K562 (cell line): ENCODE results near the gene ZCCHC17. TPM values are rescaled to one million over a fixed set of nuclear protein-coding genes. Genes with fewer than 3 reads are reported as not detected.

Experiments used
- BACH1 ChIP-seq: fragments of 200-800 bp; sonication (Bioruptor generic); IDR thresholded peaks from 2 replicates; pipeline ENCODE4 v1.6.1; 2016; ENCODE audit warnings: missing genetic modification characterization, missing compliant biosample characterization
- CBFA2T2 ChIP-seq: fragments of 450-650 bp; conservative IDR thresholded peaks from 2 replicates; pipeline ENCODE4 v1.6.1; 2017; ENCODE audit warnings: mild to moderate bottlenecking
- CREB1 ChIP-seq, 2 experiments: sonication (generic) in 1 of 2; formaldehyde crosslinking in 1 of 2; IDR thresholded peaks; 2 replicates each; pipeline versions ENCODE4 v1.6.1 to v1.8.0; 2012 to 2022; ENCODE audit warnings: inconsistent platforms in 1 of 2, mild to moderate bottlenecking in 1 of 2, missing genetic modification reagents in 1 of 2, moderate library complexity in 1 of 2
- FOXP1 ChIP-seq: sonication (generic); formaldehyde crosslinking; IDR thresholded peaks from 2 replicates; pipeline ENCODE4 v1.8.0; 2022; ENCODE audit warnings: mild to moderate bottlenecking, missing genetic modification reagents
- GABPB1 ChIP-seq: sonication (generic); formaldehyde crosslinking; IDR thresholded peaks from 2 replicates; pipeline ENCODE4 v1.8.0; 2022; ENCODE audit warnings: mild to moderate bottlenecking, missing genetic modification reagents
- HLTF ChIP-seq: fragments of 450-650 bp; IDR thresholded peaks from 2 replicates; pipeline ENCODE4 v1.6.1; 2016
- MCM2 ChIP-seq: fragments of 450-650 bp; IDR thresholded peaks from 2 replicates; pipeline ENCODE4 v1.6.1; 2017; ENCODE audit warnings: low read depth, mild to moderate bottlenecking
- MCM7 ChIP-seq, 2 experiments: fragments of 450-650 bp; IDR thresholded peaks; 2 replicates each; pipeline ENCODE4 v1.6.1; 2016 to 2018
- NCOR1 ChIP-seq: fragments of 450-650 bp; IDR thresholded peaks from 2 replicates; pipeline ENCODE4 v1.6.1; 2016; ENCODE audit warnings: mild to moderate bottlenecking, moderate library complexity
- NR0B1 ChIP-seq: fragments of 450-650 bp; IDR thresholded peaks from one replicate; pipeline ENCODE4 v1.6.1; 2018; ENCODE audit warnings: mild to moderate bottlenecking, moderate library complexity; ENCODE audit not compliant: partially characterized antibody
- POU5F1 ChIP-seq: fragments of 150-350 bp; IDR thresholded peaks from 2 replicates; pipeline ENCODE4 v1.6.1; 2014; ENCODE audit warnings: borderline replicate concordance, low read length, low read depth, mild to moderate bottlenecking; ENCODE audit not compliant: partially characterized antibody
- RBM39 ChIP-seq: fragments of 200-400 bp; formaldehyde crosslinking; optimal IDR thresholded peaks from 2 replicates; pipeline ENCODE3; 2018; ENCODE audit warnings: low read depth, low read length
- RNF2 ChIP-seq: sonication (generic); IDR thresholded peaks from 2 replicates; pipeline ENCODE4 v1.6.1; 2016
- SPI1 ChIP-seq: IDR thresholded peaks from 2 replicates; pipeline ENCODE4 v1.6.1; 2011; ENCODE audit warnings: low read depth, low read length, control low read depth, borderline replicate concordance
- TBL1XR1 ChIP-seq, 2 experiments: IDR thresholded peaks; 2 replicates each; pipeline ENCODE4 v1.6.1; 2012; ENCODE audit warnings: improper control_type of control experiment in 2 of 2, low read length in 2 of 2, mild to moderate bottlenecking in 1 of 2
- TBP ChIP-seq: optimal IDR thresholded peaks from 2 replicates; pipeline ENCODE3; 2011; ENCODE audit warnings: low read depth, low read length, improper control_type of control experiment
- ZNF431 ChIP-seq: sonication (generic); formaldehyde crosslinking; IDR thresholded peaks from 2 replicates; pipeline ENCODE4 v1.8.0; 2022; ENCODE audit warnings: mild to moderate bottlenecking, missing genetic modification reagents
- ZNF696 ChIP-seq: fragments of 250-450 bp; sonication (Bioruptor Pico); conservative IDR thresholded peaks from 2 replicates; pipeline ENCODE4 v1.4.0; 2020; ENCODE audit warnings: mild to moderate bottlenecking, moderate library complexity
- ZNF77 ChIP-seq: fragments of 250-450 bp; sonication (Bioruptor Pico); IDR thresholded peaks from 2 replicates; pipeline ENCODE4 v1.5.0; 2020
- polyA plus RNA-seq, 8 experiments: library from polyadenylated mRNA; depleted of rRNA in 4 of 8; stranded (reverse) in 5 of 8; unstranded in 3 of 8; fragments of >200 nt; fragmentation: Nextera tagmentation in 2 of 8; fragmentation: Illumina TruSeq in 1 of 8; extraction: Ambion mirVana in 2 of 8; extraction: Trizol in 1 of 8; gene quantifications; 2 replicates each; pipeline versions ENCODE4 v1.2.1 to v1.2.3, GENCODE V29; 2011 to 2014; ENCODE audit warnings: inconsistent platforms in 1 of 8, missing spikeins in 1 of 8
- total RNA-seq, 7 experiments: library from RNA; depleted of rRNA in 6 of 7; stranded (reverse); fragments of >200 nt in 6 of 7; fragmentation: Illumina TruSeq in 2 of 7; extraction: Trizol in 2 of 7; gene quantifications; 2 replicates each; pipeline versions ENCODE4 v1.2.1 to v1.2.3, GENCODE V29; 2011 to 2021; ENCODE audit warnings: low replicate concordance in 1 of 7
- TF ChIP-seq, protein P1 (sequence below): fragments of 450-650 bp; IDR thresholded peaks from 2 replicates; pipeline ENCODE4 v1.6.1; 2018; ENCODE audit not compliant: partially characterized antibody
- TF ChIP-seq, protein P2 (sequence below): sonication (generic); formaldehyde crosslinking; IDR thresholded peaks from 2 replicates; pipeline ENCODE4 v1.8.1; 2023; ENCODE audit warnings: mild to moderate bottlenecking, missing genetic modification reagents, moderate library complexity
- TF ChIP-seq, protein P3 (sequence below): fragments of 250-450 bp; sonication (Bioruptor Pico); IDR thresholded peaks from 2 replicates; pipeline ENCODE4 v1.8.0; 2022; ENCODE audit warnings: inconsistent platforms, mild to moderate bottlenecking, moderate library complexity, borderline replicate concordance

Gene ZCCHC17
- total and polyA plus RNA-seq, 9 of the 15 experiments (the other 6 are each of a cell fraction or from before 2014, with no cell fraction given): 46.9 to 150 (median 74.7) TPM

DNA sequence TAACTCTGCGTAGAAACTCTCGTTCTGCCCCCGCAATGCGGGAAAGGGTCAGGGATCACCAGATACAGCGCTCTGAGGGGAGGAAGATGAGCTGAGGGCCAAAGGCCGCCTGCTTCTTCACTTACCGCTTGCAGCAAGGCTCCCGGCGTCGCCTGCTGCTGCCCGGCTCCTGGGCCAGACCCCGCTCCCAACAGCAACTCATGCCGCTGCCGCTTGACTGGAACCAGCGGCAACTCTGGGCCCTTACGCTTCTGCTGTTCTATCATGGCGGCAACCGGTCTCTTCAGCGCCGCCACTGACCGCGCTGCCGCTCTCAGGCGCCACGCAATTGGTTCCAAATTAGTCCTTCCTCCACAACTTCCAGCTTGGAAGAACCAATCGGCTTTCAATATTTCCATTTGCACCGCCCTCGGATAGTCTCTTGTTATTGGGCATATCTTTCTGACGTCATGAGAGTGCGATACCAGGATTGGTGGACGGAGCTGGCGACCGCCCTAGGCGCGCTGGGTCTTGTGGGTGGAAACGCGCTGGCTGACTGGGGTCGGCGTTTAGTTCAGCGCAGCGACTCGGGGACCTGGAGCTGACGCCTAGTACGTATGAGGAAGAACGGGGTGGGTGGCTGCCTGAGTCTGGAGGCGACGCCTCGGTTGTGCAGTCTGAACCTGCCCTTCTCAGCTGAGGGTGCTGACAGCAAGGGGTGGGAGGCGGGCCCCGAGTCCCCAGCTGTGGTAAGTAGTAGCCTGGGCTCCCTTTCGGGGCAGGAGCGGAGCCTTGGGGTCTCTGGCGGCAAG lies at the start of gene ZCCHC17, which contains the start of gene SNRNP40 (continued):
- TF ChIP-seq, protein P1, sequence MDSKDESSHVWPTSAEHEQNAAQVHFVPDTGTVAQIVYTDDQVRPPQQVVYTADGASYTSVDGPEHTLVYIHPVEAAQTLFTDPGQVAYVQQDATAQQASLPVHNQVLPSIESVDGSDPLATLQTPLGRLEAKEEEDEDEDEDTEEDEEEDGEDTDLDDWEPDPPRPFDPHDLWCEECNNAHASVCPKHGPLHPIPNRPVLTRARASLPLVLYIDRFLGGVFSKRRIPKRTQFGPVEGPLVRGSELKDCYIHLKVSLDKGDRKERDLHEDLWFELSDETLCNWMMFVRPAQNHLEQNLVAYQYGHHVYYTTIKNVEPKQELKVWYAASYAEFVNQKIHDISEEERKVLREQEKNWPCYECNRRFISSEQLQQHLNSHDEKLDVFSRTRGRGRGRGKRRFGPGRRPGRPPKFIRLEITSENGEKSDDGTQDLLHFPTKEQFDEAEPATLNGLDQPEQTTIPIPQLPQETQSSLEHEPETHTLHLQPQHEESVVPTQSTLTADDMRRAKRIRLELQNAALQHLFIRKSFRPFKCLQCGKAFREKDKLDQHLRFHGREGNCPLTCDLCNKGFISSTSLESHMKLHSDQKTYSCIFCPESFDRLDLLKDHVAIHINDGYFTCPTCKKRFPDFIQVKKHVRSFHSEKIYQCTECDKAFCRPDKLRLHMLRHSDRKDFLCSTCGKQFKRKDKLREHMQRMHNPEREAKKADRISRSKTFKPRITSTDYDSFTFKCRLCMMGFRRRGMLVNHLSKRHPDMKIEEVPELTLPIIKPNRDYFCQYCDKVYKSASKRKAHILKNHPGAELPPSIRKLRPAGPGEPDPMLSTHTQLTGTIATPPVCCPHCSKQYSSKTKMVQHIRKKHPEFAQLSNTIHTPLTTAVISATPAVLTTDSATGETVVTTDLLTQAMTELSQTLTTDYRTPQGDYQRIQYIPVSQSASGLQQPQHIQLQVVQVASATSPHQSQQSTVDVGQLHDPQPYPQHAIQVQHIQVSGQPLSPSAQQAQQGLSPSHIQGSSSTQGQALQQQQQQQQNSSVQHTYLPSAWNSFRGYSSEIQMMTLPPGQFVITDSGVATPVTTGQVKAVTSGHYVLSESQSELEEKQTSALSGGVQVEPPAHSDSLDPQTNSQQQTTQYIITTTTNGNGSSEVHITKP: no peak
- TF ChIP-seq, protein P2, sequence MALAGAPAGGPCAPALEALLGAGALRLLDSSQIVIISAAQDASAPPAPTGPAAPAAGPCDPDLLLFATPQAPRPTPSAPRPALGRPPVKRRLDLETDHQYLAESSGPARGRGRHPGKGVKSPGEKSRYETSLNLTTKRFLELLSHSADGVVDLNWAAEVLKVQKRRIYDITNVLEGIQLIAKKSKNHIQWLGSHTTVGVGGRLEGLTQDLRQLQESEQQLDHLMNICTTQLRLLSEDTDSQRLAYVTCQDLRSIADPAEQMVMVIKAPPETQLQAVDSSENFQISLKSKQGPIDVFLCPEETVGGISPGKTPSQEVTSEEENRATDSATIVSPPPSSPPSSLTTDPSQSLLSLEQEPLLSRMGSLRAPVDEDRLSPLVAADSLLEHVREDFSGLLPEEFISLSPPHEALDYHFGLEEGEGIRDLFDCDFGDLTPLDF: peak; percentile 74
- TF ChIP-seq HLTF (no peak), RNF2 (0 out of 2 replicates have a peak, but pooled peaks have one; percentile 15), ZNF77 (CRISPR knock-in tag) (no peak), ZNF431 (CRISPR knock-in tag) (peak; percentile 53; the same call in 1 of the 2 replicates), MCM7 (IDR thresholded peaks at IDR 0.05) (no peak), TBL1XR1 (IDR thresholded peaks at IDR 0.05; ENCODE audit: low read length in 2 of 2) (0 out of 4 replicates have a peak, but pooled peaks of 1 of the 2 experiments have one; percentile 40), RBM39 (no peak), POU5F1 (peak; percentile 17), GABPB1 (CRISPR knock-in tag) (peak; percentile 69; the same call in 1 of the 2 replicates), FOXP1 (CRISPR knock-in tag) (peak; percentile 34; the same call in 1 of the 2 replicates), CBFA2T2 (no peak), BACH1 (tag) (no peak), CREB1 (IDR thresholded peaks at IDR 0.05) (peak; percentile 61), CREB1 (CRISPR knock-in tag; IDR thresholded peaks at IDR 0.05) (peak; percentile 93), TBP (peak; percentile 92), SPI1 (no peak), NCOR1 (no peak), ZNF696 (CRISPR knock-in tag) (no peak), NR0B1 (no peak), MCM2 (no peak)
- TF ChIP-seq, protein P3, sequence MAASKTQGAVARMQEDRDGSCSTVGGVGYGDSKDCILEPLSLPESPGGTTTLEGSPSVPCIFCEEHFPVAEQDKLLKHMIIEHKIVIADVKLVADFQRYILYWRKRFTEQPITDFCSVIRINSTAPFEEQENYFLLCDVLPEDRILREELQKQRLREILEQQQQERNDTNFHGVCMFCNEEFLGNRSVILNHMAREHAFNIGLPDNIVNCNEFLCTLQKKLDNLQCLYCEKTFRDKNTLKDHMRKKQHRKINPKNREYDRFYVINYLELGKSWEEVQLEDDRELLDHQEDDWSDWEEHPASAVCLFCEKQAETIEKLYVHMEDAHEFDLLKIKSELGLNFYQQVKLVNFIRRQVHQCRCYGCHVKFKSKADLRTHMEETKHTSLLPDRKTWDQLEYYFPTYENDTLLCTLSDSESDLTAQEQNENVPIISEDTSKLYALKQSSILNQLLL (CRISPR knock-in tag): no peak
